Ovary (tissue), 9 donors: Measurements from ENCODE around the gene PFDN6. TPM values are rescaled to one million over a fixed set of nuclear protein-coding genes. Genes with fewer than 3 reads are reported as not detected.
A peak's percentile ranks its signal among the peaks of the same experiment; 100 is the strongest.
"Not testable (repeated sequence)": the region's sequence is repeated elsewhere in the genome, so short reads cannot be mapped to it uniquely, and the experiment has no call there.

Experiments
- DNase-seq, 5 donors: peaks; one replicate each; pipeline ENCODE4 v3.0.0-alpha.2; 2019 to 2020
- H3K27ac ChIP-seq, 2 donors: fragments of 200-600 bp; one replicate each; pipeline versions ENCODE4 v1.5.1 to v1.8.0; 2019 to 2022
- H3K27me3 ChIP-seq: fragments of 200-600 bp; one replicate; pipeline ENCODE4 v1.8.0; 2022
- H3K36me3 ChIP-seq: fragments of 200-600 bp; sonication (generic); one replicate; pipeline ENCODE4 v1.5.1; 2019
- H3K4me1 ChIP-seq: one replicate; pipeline ENCODE4 v1.8.1; 2013; ENCODE audit warnings: mild to moderate bottlenecking, moderate library complexity; ENCODE audit not compliant: insufficient read depth
- H3K4me3 ChIP-seq: fragments of 200-600 bp; sonication (generic); one replicate; pipeline ENCODE4 v1.5.1; 2017
- H3K9me3 ChIP-seq, 2 donors: fragments of 200-600 bp in 1 of 2; sonication (generic) in 1 of 2; one replicate each; pipeline versions ENCODE4 v1.5.1 to v1.8.1; 2013 to 2019; ENCODE audit warnings: mild to moderate bottlenecking in 1 of 2, moderate library complexity in 1 of 2
- CTCF ChIP-seq, 3 donors: fragments of 450-650 bp in 2 of 3; fragments of 200-600 bp in 1 of 3; IDR thresholded peaks; one replicate each; pipeline versions ENCODE4 v1.5.1 to v1.8.0; 2016 to 2022; ENCODE audit warnings: antibody characterized with exemption in 3 of 3, mild to moderate bottlenecking in 1 of 3
- EP300 ChIP-seq: sonication (generic); formaldehyde crosslinking; IDR thresholded peaks from one replicate; pipeline ENCODE4 v1.6.1; 2017; ENCODE audit warnings: antibody characterized with exemption
- POLR2A ChIP-seq: fragments of 450-650 bp; IDR thresholded peaks from one replicate; pipeline ENCODE4 v1.6.1; 2017; ENCODE audit warnings: antibody characterized with exemption, mild to moderate bottlenecking, moderate library complexity
- WGBS, 3 donors: extraction: QIAGEN DNeasy Blood & Tissue Kit in 1 of 3; methylation state at CpG; one replicate each; pipeline versions ENCODE4 v1.1.5 to v1.1.7; 2013 to 2017; 5-methylcytosine and 5-hydroxymethylcytosine counted together
- intact Hi-C, 4 donors: fragments of 100-400 bp; cut with DNase I; formaldehyde crosslinking; loops; one replicate each; pipeline versions ENCODE4 v1.11.0 to v1.15.1; 2022 to 2023
- polyA plus RNA-seq, 2 donors: library from polyadenylated mRNA; stranded (reverse); fragments of 200-250 nt in 1 of 2; fragments of 350-450 nt in 1 of 2; fragmentation: Illumina TruSeq in 1 of 2; extraction: RNeasy Lipid Tissue Mini Kit (QIAGEN cat#74804) in 1 of 2; gene quantifications; one replicate each; pipeline ENCODE4 v1.2.3, GENCODE V29; 2013 to 2014
- total RNA-seq, 7 donors: library from RNA; depleted of rRNA in 2 of 7; stranded (reverse); fragments of >200 nt in 2 of 7; fragmentation: NEBNext Ultra II Directional in 3 of 7; extraction: Animal tissue kit (Norgen Biotek cat#: 25700) in 3 of 7; gene quantifications; one replicate each; pipeline versions ENCODE4 v1.1.0 to v1.2.4, GENCODE V29; 2016 to 2023
- donor health status: DM: no; HTN: no; CAD: no; lungs with moderate emphysema.
- donor health status: DM: no; HTN: no; CAD: no.
- donor health status: Bipolar disorder and iron deficiency.
- donor health status: DM: yes; HTN: yes; CAD: no.
- donor health status: DM: no; HTN: no; CAD: no.
- donor health status: DM: yes; HTN: yes; CAD: no.

PFDN6 gene
- total and polyA plus RNA-seq, 9 donors = 9.8 to 83.0 (median 42.7) TPM

GRCh38 chr6:33272275-33273128 is 16.9 kb upstream of the PFDN6 start:
- TF ChIP-seq POLR2A = no peak
- TF ChIP-seq EP300 = no peak
- no peak for TF ChIP-seq CTCF (IDR thresholded peaks at IDR 0.05)
- no peak for DNase-seq
- Histone ChIP-seq H3K4me1 (peaks cover 5% of the 10 kb centered on the region), H3K27me3 (no peaks in the 10 kb centered on the region), H3K36me3 (no peaks in the 10 kb centered on the region), H3K9me3 (no peaks in the 10 kb centered on the region), H3K4me3 (peak overlapping the region; percentile 55), H3K27ac (peak overlapping the region in 1 of 2 donors; percentile 48)
- WGBS, 3 donors = 5 to 8% (median 7%) methylated on average over 22 of the region's 22 CpGs
- intact Hi-C loops = loop anchor here in 2 of 4 donors (5.0 to 10.0 kb wide), 2 partner anchors 45 to 142 kb away; partner anchors contain the start of genes CUTA (in 1 of the 2), PHF1 (in 1 of the 2) and ZBTB22 (in 1 of the 2)

DNA sequence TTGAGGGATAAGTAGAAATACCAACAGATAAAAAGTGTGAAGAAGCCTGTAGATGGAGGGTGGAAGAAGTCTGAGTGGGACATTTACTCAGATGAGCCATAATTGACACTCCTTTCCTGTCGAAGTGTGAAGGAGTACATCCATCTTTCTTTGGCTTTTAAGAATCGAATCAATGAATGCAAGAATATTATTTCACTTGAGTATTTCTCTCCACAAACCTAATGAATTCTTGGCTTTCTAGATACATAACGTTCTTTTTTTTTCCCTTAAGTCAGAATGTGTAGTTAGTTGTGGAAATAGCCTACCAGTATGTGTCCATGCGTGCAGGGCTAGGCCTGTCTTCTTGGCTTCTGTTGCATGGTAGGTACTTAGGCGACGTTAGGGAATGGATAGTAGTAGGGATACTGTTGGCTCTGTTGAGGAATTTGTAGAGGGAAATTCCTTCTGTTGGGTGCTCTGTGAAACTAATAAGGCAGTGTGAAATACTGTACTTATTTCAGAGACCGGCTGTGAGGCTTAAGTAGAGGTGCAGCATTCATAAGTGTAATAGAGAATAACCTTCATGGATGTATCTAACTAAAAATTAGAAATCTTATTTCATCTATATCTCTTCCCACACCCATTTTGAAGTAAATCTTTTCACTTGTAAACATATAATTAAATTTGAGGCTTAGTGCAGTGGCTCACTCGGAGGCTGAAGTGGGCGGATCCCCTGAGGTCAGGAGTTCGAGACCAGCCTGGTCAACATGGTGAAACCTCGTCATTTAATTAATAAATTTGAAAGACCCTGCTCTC is 16.1 kb upstream of the PFDN6 start:
- DNase-seq = no peak
- Histone ChIP-seq H3K9me3 (no peaks in the 10 kb centered on the region), H3K4me1 (peaks cover 5% of the 10 kb centered on the region), H3K36me3 (no peaks in the 10 kb centered on the region), H3K27ac (no peak overlapping the region), H3K4me3 (no peak overlapping the region), H3K27me3 (no peaks in the 10 kb centered on the region)
- intact Hi-C loops = loop anchor here in 2 of 4 donors (5.0 to 10.0 kb wide), 2 partner anchors 44 to 141 kb away; partner anchors contain the start of genes CUTA (in 1 of the 2), PHF1 (in 1 of the 2) and ZBTB22 (in 1 of the 2)
- TF ChIP-seq CTCF (IDR thresholded peaks at IDR 0.05) = no peak
- no peak for TF ChIP-seq EP300
- no peak for TF ChIP-seq POLR2A
- 32 to 51% (median 43%) methylated on average over 11 of the region's 11 CpGs for WGBS, 3 donors

DNA sequence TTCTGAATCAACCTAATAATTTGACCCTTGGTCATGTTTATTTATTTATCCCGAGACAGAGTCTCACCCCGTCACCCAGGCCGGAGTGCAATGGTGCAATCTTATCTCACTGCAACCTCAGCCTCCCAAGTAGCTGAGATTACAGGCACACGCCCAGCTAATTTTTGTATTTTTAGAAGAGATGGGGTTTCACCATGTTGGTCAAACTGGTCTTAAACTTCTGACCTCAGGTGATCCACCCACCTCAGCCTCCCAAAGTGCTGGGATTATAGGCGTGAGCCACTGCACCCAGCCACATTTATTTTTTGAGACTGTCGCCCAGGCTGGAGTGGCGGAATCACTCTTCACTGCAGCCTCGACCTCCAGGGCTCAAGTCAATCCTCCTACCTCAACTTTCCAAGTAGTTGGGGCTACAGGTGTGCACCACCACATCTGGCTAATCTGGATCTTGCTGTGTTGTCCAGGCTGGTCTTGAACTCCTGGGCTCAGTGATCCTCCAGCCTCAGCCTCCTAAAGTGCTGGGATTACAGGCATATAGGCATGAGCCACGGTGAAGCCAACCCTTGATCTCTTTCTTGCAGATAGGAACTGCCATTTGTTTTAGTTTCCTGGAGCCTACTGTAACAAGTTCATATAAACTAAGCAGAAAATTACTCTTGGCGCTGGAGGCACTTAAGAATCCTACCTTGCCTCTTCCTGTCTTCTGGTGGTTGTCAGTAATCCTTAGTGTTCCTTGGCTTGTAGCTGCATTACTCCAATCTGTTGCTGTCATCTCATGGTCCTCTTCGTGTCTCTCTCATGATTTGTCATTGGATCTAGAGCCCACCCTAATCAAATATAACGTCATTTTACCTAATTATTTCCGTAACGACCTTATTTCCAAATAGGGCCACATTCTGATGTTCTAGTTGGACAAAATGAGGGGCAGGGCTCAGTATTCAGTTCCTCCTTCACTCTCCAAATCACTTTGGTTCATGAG is 15.2 kb upstream of the PFDN6 start:
- intact Hi-C loops = loop anchor here in 2 of 4 donors (5.0 to 10.0 kb wide), 2 partner anchors 43 to 141 kb away; partner anchors contain the start of genes CUTA (in 1 of the 2), PHF1 (in 1 of the 2) and ZBTB22 (in 1 of the 2)
- WGBS, 3 donors = 47 to 60% (median 52%) methylated on average over 14 of the region's 14 CpGs
- DNase-seq = no peak

GRCh38 chr6:33275795-33276580 is 13.4 kb upstream of the PFDN6 start:
- not testable (repeated sequence) for H3K4me3 ChIP-seq, H3K36me3 ChIP-seq
- 57 to 70% (median 64%) methylated on average over 16 of the region's 16 CpGs for WGBS, 3 donors

More for the DNA sequence above, 15.2 kb upstream of the PFDN6 start:
- Histone ChIP-seq H3K27me3 (no peaks in the 10 kb centered on the region), H3K4me1 (peaks cover 5% of the 10 kb centered on the region), H3K4me3 (no peak overlapping the region), H3K9me3 (no peaks in the 10 kb centered on the region), H3K27ac (no peak overlapping the region), H3K36me3 (no peaks in the 10 kb centered on the region)
- TF ChIP-seq EP300 = no peak
- no peak for TF ChIP-seq POLR2A
- TF ChIP-seq CTCF (IDR thresholded peaks at IDR 0.05) = no peak

More at GRCh38 chr6:33275795-33276580, 13.4 kb upstream of the PFDN6 start:
- H3K4me1 ChIP-seq, DNase-seq, H3K9me3 ChIP-seq, H3K27me3 ChIP-seq: not testable (repeated sequence)
- intact Hi-C loops = loop anchor here in 1 of 4 donors (10.0 kb wide), 1 partner anchor 139 kb away; the partner anchor contains the start of genes CUTA and PHF1
- H3K27ac ChIP-seq = peak overlapping the region in 1 of 2 donors; percentile 79
